HG03521 (cell line): ENCODE data around the gene AIPL1.
"Not testable (repeated sequence)": the region's sequence is repeated elsewhere in the genome, so short reads cannot be mapped to it uniquely, and the experiment has no call there.

Source experiments
- ATAC-seq: cut with Tn5 transposase; IDR thresholded peaks from one replicate; pipeline ENCODE4 v1.9.1; 2021; ENCODE audit warnings: mild to moderate bottlenecking, moderate library complexity; ENCODE audit not compliant: unreplicated experiment

Gene AIPL1, protein sequence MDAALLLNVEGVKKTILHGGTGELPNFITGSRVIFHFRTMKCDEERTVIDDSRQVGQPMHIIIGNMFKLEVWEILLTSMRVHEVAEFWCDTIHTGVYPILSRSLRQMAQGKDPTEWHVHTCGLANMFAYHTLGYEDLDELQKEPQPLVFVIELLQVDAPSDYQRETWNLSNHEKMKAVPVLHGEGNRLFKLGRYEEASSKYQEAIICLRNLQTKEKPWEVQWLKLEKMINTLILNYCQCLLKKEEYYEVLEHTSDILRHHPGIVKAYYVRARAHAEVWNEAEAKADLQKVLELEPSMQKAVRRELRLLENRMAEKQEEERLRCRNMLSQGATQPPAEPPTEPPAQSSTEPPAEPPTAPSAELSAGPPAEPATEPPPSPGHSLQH

DNA sequence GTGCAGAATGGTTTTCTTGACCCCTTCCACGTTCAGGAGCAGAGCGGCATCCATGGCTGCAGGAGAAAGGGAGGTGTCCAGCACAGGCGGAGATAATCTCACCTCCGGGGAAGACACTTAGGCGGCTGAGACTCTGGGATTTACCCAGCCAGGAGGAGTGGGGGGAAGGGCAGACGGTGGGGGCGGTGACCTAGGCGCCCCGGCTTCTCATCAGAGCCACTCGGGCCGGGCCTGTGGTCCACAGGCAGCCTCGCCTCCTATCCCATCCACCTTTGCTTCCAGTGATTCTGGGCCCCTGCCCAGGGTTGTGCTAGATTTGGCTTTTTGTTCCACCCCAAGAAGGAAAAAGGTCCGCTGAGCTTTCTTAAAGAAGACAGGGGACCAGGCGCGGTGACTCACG lies at the start of gene AIPL1:
Gene AIPL1, minus strand, starts transcription at position 71 of the 400 bp plus-strand sequence. Its CDS starts 17 bp downstream, at position 54.
- ATAC-seq = no peak

DNA sequence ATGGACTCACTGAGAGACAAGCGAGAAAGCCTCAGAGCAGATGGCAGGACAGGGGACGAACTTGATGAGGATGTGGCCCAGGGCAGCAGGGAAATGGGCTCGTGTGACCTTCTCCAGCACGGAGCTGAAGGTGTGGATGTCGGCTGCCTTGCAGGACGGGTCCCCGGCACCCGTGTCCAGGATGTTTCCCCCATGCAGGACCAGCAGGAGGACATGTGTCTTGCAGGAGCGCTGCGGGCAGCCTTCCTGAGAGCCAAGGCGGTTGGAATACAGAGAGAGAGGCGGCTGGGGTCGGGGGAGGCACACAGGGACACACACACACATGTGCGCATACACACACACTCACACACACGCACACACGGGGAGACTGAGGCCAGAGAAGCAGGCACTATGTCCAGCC lies 48.6 kb upstream of the AIPL1 start:
- ATAC-seq = no peak

DNA sequence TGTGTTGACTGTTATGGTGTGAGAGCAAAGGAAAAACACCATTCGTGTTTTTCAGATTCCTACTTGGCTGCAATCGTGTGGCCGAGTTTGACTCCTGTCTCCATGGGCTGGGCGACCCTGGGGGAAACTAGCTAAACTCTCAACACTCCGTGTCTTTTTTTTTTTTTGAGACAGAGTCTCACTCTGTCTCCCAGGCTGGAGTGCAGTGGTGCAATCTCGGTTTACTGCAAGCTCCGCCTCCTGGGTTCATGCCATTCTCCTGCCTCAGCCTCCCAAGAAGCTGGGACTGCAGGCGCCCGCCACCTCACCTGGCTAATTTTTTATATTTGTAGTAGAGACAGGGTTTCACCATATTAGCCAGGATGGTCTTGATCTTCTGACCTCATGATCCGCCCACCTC lies 47.9 kb upstream of the AIPL1 start:
- not testable (repeated sequence) for ATAC-seq

DNA sequence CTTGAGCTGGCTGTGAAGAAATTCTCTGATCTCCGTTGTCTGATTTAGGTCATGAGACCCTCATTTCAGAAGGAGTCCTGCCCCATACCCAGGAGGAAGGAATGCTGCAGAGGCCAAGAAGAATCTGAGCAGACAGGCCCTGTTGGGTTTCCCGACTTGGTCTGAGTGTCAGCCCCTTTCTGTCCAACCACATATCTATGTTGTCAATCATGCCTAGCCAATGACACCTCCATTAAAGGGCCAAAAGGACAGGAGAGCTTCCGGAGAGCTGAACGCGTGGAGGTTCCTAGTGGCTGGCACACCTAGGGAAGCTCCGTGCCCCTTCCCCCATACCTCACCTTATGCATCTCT lies 47.2 kb upstream of the AIPL1 start:
- ATAC-seq = no peak

DNA sequence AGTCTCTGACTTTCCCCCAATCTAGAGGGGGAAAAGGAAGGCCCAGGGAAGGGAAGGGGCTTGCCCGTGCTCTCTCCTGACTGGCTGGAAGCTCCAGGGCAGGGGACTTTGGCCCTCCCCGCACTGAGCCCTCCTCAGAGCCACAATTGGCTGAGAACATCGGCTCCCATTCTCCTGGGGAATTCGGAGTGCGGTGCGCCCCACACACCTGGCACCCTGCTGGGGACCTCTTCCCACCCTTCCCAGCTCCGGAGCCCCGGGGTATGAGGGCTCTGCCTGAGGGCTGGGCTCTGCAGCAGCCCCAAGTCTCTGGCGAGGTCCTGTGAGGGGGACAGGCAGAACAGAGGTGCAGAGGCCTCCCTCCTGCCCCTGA lies 45.4 kb upstream of the AIPL1 start:
- ATAC-seq = no peak

DNA sequence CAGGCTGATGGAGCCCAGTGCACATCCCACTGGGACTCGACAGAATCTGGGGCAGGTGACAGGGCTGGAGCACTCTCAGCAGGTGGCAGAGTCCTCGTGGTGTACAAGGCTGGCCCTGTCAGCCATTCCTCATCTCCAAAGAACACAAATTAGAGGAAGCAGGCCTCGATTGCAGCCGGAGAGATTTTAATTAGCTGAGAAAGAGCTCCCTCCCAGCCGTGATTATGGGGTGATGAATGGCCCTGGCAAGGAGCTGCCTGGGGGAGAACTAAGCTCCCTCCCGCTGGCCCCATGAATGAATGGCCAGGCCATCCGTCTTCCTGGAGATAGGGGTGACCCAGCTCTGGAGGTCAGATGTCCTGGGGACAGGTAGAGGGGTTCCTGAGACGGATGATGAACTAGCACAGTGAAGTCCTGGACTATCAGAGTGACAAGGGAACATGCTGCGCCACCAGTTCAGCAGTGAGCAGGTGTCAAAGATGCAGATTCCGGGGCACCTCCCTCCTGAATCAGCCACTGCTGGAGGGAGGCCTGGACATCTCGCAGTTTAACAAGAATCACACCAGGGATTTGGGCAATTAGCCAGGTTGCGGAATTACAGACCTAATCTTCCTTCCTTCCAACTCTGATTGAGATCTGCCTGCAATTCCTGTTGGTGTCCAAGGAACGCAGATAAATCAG lies 44.8 kb upstream of the AIPL1 start:
- no peak for ATAC-seq

DNA sequence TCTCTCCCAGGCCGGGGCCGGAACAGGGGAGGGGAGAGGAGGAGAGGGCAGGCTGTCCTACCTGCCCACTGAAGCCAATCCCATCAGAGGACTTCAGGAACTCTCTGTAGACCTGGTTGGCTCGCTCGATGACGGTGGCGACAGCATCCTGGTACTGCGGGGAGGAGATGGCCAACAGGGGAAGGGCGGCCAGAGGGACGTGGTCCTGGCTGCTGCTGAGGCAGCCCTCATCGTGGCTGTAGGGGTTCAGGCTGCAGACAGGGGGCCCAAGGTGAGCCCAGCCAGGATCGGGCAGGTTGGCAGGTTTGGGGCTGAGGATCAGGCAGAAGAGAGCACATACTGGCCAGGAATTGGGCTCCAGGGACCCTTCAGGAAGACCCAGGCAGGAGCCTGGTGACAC lies 43.6 kb upstream of the AIPL1 start:
- no peak for ATAC-seq

DNA sequence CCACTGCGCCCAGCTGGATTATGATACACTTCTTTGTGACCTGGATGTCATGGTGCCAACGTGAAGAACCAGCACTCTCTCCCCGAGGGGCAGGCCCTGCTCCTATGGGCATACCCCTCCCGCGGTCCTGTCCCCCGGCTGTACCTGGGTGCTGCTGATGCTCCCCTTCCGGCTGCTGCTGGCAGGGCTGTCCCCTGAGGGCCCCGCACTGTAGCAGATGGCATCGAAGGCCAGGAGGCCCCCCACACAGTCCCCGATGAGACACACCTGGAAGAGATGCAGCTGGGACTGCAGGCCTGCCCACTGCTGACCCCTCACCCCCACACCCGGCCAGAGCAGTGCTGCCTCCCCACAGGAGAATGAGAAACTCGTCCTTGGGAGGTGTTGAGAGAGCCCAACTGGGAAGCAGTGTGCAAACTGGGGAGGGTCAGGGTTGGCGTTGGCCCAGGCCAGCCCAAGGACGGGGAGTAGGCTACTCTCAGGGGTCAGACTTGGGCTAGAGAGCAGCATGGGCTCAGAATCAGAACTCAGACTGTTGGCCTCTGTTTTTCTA lies 43.0 kb upstream of the AIPL1 start:
- ATAC-seq = no peak

DNA sequence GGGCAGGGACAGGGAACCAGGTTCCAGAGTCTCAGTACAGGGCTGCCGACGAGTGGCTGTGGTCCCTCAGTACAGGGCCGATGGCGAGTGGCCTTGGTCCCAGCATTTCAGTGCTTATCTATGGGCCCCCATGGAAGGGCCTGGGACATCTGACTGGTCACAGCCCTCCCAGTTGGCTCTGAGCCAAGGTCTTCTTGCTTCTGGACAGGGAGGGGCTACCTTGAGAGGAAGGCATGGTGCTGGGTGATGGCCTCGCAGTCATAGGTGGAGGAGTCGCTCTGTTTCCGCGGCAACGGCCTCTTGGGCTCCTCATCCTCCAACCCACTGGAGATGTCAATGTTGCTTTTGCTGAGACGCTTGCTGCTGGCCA lies 41.9 kb upstream of the AIPL1 start:
- ATAC-seq = no peak

DNA sequence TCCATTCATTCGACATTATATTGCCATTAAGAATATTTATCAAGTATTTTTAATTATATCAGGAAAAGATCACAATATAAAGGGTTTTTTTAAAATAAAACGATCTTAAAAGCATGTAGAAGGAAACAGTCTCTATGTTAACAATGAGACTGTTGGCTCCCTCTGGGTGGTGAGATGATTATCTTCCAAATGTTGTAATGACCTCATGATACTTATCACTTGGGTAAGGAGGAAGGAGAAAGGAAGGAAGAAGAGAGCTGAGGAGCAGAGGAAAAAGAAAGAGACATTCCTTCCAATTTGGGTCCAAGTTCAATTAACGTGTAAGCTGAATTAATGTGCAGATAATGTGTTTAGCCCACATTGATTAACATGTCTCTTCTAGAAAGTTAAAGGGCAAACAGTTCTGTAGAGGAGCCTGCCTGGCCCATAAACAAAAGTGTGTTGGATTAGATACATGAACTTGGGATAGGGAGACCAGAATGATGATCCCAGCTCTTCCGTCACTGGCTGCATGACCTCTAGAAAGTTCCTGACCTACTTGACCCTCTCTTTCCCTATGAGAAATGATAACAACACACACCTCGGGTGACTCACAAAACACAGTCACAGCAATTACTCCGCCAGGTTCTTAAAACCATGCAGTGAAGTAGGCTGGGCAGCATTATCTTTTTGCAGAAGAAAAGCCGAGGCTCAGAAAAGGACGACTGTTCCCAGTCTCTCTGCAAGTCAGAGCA lies 41.3 kb upstream of the AIPL1 start:
- no peak for ATAC-seq

DNA sequence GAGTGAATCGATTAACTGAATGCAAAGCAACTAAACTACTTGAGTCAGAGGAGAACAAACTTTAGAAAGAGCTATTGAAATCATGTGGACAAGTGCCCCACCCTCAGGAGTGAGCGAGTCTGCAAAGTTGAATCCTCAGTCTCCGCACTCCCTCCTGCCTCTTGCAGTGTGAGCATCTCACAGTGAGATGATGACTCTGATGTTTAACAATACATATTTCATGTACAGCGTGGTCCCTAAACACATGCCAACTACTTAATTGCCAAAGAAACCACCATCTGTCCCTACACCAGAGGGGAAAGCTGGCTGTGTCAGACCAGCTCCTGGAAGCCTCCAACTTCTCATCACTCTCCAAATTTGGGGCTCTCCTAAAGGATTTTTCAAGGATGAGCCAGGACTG lies 40.5 kb upstream of the AIPL1 start:
- no peak for ATAC-seq

DNA sequence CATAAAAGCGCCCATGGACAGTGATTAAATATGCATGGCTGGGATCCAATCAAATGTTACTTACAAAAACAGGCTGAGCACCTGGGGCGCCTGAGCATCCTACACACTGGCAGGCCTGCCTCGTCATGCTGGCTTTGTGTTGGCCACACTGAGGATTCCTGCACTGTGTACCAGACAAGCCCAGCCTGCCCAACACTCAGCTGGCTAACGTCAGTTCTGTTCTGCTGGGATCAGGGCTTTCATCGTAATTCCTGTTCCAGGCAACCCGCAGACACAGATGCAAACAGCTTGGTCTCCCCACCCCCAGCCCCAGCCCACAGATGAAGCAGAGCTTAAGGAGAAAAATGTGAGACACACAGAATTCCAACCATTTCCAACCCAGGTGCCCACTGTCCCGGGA lies 40.0 kb upstream of the AIPL1 start:
- ATAC-seq = no peak

DNA sequence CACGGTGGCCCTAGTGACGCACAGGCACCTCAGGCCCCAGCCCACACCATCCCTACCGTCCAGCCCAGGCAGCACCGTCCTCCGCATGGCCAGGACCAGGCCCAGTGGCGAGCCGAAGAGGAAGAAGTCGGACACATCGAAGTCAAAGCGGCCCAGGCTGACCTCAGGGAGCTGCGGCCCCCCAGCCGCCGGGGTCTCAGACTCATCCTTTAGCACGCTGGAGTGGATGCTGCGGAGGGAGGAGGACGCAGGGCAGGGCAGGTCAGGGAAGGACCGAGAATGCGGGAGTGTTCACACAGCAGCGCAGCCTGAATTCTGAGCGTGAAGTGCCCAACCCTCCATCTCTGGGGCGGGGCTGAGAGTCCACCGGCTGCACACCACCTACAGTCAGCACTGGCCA lies 39.5 kb upstream of the AIPL1 start:
- ATAC-seq = no peak

DNA sequence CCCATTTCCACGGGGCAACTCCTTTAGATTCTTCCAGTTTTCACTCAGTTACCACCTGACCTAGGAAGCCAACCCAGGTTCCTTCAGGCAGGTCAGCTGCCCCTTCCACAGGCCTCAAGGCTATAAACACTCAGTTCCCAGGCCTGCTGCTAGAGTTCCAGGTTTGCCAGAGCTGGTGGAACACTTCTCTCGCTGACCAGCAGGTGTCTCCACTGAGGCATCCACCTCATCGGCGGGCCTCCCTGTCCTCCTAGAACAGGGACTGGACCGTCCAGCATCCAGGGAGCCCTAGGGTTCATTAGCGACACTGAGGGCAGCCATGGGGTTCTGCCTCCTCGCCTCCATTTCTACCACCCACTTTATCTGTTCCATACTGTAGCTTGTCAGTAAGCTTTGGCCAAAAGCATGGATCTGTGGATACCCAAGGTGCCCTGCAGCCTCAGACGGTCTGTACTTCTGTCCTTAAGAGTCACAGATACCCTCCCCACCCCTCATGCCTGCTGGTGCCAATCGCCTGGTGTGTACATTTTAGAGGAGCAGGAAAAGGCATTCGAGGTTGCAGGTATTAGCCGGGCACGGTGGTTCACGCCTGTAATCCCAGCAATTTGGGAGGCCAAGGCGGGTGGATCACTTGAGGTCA lies 38.3 kb upstream of the AIPL1 start:
- no peak for ATAC-seq

DNA sequence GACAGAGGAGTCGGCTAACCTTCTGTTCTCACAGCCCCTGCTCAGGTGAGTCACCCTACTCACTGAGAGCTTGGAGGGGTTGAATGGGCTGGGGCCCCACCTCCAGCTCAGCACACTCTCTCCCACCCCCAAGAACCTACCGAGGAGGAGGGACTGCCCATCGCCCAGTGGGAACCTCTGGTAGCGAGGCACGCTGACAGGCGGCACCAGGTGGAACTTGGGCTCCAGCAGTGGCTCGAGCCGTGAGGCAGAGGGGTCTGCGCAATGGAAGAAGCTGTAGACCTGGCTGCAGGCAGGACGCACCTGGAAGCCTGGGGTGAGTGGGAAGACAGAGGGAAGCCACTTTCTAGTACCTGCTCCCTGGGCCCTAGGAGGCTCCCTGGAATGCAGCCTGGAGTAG lies 37.6 kb upstream of the AIPL1 start:
- ATAC-seq = no peak

DNA sequence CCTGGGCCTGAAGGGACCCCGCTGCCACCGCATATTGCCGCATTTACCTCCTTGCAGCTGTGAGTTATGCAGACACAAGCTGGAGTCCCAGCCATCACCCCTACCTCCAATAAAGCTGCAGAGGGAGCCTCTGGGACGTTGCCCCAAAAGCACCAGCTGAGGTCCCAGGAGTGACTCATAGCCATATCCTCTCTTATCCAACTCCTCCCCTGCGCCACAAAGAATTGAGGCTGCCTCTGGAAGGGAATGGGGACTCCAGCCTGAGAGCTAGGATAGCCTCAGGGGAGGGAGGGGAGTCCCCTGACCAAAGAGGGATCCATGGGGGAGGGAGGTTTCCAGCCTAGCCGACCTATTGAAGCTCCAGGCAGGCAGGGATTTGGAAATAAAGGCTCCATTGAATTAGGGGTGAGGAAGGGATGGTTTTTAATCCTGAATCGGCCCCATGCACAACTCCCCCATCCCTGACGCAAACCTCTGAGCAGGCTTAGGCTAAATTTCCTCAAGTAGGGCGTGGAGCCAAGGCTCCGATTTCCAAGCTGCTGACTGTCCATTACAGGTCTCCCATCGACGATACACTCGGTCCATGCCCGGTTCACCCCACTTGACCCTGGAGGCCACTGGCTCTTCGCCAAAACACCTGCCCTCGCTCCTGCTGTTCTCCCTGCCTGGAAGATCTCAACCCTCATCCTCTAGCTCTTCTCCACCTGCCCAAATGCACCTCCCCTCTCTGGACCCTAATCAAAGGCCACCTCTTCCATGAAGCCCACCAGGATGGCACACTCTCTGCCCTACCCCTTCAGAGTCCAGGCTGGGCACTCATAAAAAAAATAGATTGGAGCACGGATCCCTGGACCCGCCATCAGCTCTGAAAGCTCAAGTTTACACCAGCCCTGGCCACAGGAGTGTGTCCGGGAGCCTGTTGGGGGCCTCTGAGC lies 36.9 kb upstream of the AIPL1 start:
- ATAC-seq = no peak

DNA sequence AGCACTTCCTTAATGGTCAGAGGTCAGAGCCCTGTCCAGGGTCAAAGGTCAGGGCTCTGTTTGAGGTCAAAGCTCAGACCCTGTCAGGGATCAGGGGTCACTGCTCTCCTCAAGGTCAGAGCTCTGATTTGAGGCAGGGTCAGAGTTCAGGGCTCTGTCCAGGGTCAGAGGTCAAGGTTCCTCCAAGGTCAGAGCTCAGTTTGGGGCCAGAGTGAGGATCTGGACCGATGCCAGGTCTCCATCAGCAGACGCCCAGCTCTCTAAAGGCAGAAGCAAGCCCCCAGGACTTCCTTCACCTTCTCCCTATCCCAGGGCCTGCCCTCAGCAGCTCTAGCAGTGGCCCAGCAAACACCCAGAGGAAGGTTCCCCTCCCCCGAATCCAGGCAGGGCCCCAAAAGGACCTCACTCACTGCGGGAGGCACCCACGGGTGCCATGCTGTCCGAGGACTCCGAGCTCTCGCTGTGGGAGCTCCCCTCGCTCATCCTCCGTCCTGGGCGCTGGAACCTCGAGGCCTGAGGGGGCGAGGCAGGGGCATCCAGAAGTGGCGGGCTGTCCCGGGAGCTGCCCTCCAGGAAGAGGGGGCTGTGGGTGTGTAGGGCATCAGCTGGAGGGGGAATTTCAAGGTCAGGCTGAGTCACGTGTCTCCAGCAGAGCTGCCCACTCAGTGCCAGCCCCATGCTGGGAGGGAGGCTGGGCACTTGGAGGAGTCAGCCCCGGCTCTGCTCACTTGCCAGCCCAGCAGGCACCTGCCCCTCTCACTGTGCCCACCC lies 36.0 kb upstream of the AIPL1 start:
- ATAC-seq = no peak

DNA sequence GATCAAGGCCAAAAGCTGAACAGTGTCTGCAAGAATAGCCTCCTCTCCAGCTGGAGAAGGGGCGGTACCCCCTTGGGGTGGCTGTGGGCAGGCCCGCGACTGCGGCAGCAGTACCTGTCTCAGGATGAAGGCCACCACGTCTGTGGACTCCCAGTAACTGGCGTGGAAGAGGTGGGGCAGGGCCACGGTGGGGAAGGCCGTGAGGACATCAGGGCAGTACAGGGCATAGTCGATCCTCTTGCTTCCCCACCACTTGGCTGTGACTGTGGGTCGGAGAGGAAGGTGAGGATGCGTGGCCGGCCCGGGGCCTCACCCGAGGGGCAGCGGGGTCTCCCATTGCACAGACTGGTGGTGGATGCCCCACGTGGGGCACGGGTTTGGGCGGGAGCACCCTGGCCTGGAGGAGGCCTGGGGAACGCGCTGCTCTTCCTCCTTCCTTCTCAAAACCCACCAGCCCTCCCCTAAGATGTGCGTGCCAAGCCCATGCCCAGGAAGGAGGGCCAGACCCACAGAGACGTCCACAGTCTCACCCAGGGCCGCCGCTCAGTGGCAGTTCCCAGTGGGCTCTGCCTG lies 35.3 kb upstream of the AIPL1 start:
- no peak for ATAC-seq
